Astrocyte (in vitro differentiated cells and primary cell): Measurements from ENCODE around the gene ATP5F1D.

ENCODE experiments used
- EZH2 ChIP-seq: IDR thresholded peaks from 2 replicates; pipeline ENCODE4 v1.6.1; 2012; ENCODE audit warnings: mild to moderate bottlenecking, low read length, inconsistent platforms; ENCODE audit not compliant: insufficient read depth
- TF ChIP-seq, protein P1 (sequence below): IDR thresholded peaks from 2 replicates; pipeline ENCODE4 v1.5.1; 2011; ENCODE audit warnings: low read depth, mild to moderate bottlenecking, inconsistent platforms, low read length, moderate library complexity; ENCODE audit not compliant: insufficient read depth

DNA sequence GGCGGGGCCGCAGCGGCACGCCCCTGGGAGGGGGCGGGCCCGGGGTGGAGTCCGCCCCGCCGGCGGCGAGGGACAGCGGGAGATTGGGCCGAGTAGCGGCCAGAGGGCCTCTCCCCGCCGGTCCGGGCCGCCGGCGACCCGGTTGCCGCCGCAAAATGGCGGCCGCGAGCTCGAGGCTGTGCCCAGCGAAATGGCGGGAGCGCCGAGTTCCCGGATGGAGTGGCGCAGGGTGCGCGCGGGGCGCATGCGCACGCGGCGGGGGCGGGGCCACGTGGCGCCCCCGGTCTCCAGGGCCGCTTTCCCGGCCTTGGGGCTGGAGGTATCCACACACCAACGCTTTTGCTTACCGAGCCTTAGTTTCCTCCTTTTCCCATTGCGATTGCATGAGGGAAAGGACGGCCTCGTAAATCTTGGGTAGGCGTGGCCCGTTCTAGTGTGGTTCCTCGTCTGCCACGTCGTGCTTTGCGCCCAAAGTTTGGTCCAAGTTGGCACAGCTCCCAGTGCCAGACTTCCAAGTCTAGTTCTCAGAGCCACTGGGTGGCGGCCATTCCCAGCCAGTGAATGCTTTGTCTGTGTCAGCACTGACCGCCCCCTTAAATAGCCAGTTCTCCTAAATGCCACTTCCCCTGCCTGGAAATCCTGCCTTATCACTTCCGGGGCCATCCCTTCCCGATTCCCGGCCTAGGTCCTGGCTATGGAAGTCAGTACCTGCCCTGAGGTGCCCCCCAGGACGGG is 28.1 kb downstream of the ATP5F1D start:
- TF ChIP-seq, protein P1, sequence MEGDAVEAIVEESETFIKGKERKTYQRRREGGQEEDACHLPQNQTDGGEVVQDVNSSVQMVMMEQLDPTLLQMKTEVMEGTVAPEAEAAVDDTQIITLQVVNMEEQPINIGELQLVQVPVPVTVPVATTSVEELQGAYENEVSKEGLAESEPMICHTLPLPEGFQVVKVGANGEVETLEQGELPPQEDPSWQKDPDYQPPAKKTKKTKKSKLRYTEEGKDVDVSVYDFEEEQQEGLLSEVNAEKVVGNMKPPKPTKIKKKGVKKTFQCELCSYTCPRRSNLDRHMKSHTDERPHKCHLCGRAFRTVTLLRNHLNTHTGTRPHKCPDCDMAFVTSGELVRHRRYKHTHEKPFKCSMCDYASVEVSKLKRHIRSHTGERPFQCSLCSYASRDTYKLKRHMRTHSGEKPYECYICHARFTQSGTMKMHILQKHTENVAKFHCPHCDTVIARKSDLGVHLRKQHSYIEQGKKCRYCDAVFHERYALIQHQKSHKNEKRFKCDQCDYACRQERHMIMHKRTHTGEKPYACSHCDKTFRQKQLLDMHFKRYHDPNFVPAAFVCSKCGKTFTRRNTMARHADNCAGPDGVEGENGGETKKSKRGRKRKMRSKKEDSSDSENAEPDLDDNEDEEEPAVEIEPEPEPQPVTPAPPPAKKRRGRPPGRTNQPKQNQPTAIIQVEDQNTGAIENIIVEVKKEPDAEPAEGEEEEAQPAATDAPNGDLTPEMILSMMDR = no peak
- TF ChIP-seq EZH2 = no peak
